Ovary (tissue), 9 donors: Measurements from ENCODE around the gene RGL1. TPM values are rescaled to one million over a fixed set of nuclear protein-coding genes. Genes with fewer than 3 reads are reported as not detected.

Experiments used
- DNase-seq, 5 donors: peaks; one replicate each; pipeline ENCODE4 v3.0.0-alpha.2; 2019 to 2020
- H3K27ac ChIP-seq, 2 donors: fragments of 200-600 bp; one replicate each; pipeline versions ENCODE4 v1.5.1 to v1.8.0; 2019 to 2022
- H3K27me3 ChIP-seq: fragments of 200-600 bp; one replicate; pipeline ENCODE4 v1.8.0; 2022
- H3K36me3 ChIP-seq: fragments of 200-600 bp; sonication (generic); one replicate; pipeline ENCODE4 v1.5.1; 2019
- H3K4me1 ChIP-seq: one replicate; pipeline ENCODE4 v1.8.1; 2013; ENCODE audit warnings: mild to moderate bottlenecking, moderate library complexity; ENCODE audit not compliant: insufficient read depth
- H3K4me3 ChIP-seq: fragments of 200-600 bp; sonication (generic); one replicate; pipeline ENCODE4 v1.5.1; 2017
- H3K9me3 ChIP-seq, 2 donors: fragments of 200-600 bp in 1 of 2; sonication (generic) in 1 of 2; one replicate each; pipeline versions ENCODE4 v1.5.1 to v1.8.1; 2013 to 2019; ENCODE audit warnings: mild to moderate bottlenecking in 1 of 2, moderate library complexity in 1 of 2
- CTCF ChIP-seq, 3 donors: fragments of 450-650 bp in 2 of 3; fragments of 200-600 bp in 1 of 3; IDR thresholded peaks; one replicate each; pipeline versions ENCODE4 v1.5.1 to v1.8.0; 2016 to 2022; ENCODE audit warnings: antibody characterized with exemption in 3 of 3, mild to moderate bottlenecking in 1 of 3
- EP300 ChIP-seq: sonication (generic); formaldehyde crosslinking; IDR thresholded peaks from one replicate; pipeline ENCODE4 v1.6.1; 2017; ENCODE audit warnings: antibody characterized with exemption
- POLR2A ChIP-seq: fragments of 450-650 bp; IDR thresholded peaks from one replicate; pipeline ENCODE4 v1.6.1; 2017; ENCODE audit warnings: antibody characterized with exemption, mild to moderate bottlenecking, moderate library complexity
- WGBS, 3 donors: extraction: QIAGEN DNeasy Blood & Tissue Kit in 1 of 3; methylation state at CpG; one replicate each; pipeline versions ENCODE4 v1.1.5 to v1.1.7; 2013 to 2017; 5-methylcytosine and 5-hydroxymethylcytosine counted together
- intact Hi-C, 4 donors: fragments of 100-400 bp; cut with DNase I; formaldehyde crosslinking; loops; one replicate each; pipeline versions ENCODE4 v1.11.0 to v1.15.1; 2022 to 2023
- polyA plus RNA-seq, 2 donors: library from polyadenylated mRNA; stranded (reverse); fragments of 200-250 nt in 1 of 2; fragments of 350-450 nt in 1 of 2; fragmentation: Illumina TruSeq in 1 of 2; extraction: RNeasy Lipid Tissue Mini Kit (QIAGEN cat#74804) in 1 of 2; gene quantifications; one replicate each; pipeline ENCODE4 v1.2.3, GENCODE V29; 2013 to 2014
- total RNA-seq, 7 donors: library from RNA; depleted of rRNA in 2 of 7; stranded (reverse); fragments of >200 nt in 2 of 7; fragmentation: NEBNext Ultra II Directional in 3 of 7; extraction: Animal tissue kit (Norgen Biotek cat#: 25700) in 3 of 7; gene quantifications; one replicate each; pipeline versions ENCODE4 v1.1.0 to v1.2.4, GENCODE V29; 2016 to 2023
- donor health status: DM: no; HTN: no; CAD: no; lungs with moderate emphysema.
- donor health status: DM: no; HTN: no; CAD: no.
- donor health status: Bipolar disorder and iron deficiency.
- donor health status: DM: yes; HTN: yes; CAD: no.
- donor health status: DM: no; HTN: no; CAD: no.
- donor health status: DM: yes; HTN: yes; CAD: no.

The RGL1 gene
- total and polyA plus RNA-seq, 9 donors: 14.3 to 61.6 (median 25.7) TPM

DNA sequence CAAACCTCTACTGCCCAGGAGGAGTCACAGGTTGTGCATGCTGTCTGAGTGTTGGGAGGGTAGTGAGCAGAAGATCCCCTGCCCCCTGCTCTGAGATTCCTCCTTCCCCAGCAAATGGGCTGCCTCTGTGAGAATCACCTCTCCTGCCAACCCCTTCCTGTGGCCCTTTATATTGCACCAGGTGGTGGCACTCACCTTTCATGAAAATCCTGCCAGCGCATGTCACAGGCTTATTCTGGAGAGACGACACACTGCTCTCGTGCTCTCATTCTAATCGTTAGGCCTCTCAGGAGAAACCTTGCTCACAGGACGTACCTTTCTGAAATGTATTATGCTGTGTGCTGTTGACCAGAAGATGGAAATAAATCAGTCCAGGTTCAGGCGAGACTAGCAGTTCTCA lies 113.7 kb downstream of the RGL1 start:
- no peaks in the 10 kb centered on the region for H3K27me3 ChIP-seq
- H3K9me3 ChIP-seq: no peaks in the 10 kb centered on the region
- peaks cover 2% of the 10 kb centered on the region for H3K4me1 ChIP-seq
- 79 to 82% (median 82%) methylated on average over 6 of the region's 6 CpGs for WGBS, 3 donors
- no peak for TF ChIP-seq POLR2A
- no peak for TF ChIP-seq EP300
- no peak for TF ChIP-seq CTCF (IDR thresholded peaks at IDR 0.05)
- no peaks in the 10 kb centered on the region for H3K36me3 ChIP-seq
- intact Hi-C loops: loop anchor here in 3 of 4 donors (5.0 to 10.0 kb wide), 4 partner anchors 114 to 444 kb away; partner anchors contain the start of genes APOBEC4 (in 1 of the 3), RGL1 (in 1 of the 3) and SMG7 (in 1 of the 3)
- no peak overlapping the region for H3K27ac ChIP-seq
- no peak for DNase-seq
- H3K4me3 ChIP-seq: no peak overlapping the region

GRCh38 chr1:183920651-183921050 lies 115.7 kb downstream of the RGL1 start:
- 78 to 83% (median 82%) methylated on average over 3 of the region's 3 CpGs for WGBS, 3 donors

GRCh38 chr1:183922197-183922596 lies 117.3 kb downstream of the RGL1 start:
- no peak for TF ChIP-seq POLR2A
- no peak for TF ChIP-seq CTCF (IDR thresholded peaks at IDR 0.05)
- no peak for TF ChIP-seq EP300

More at GRCh38 chr1:183920651-183921050, 115.7 kb downstream of the RGL1 start:
- no peak for DNase-seq
- Histone ChIP-seq H3K36me3 (no peaks in the 10 kb centered on the region), H3K4me3 (no peak overlapping the region), H3K4me1 (peaks cover under 1% of the 10 kb centered on the region), H3K27ac (no peak overlapping the region), H3K27me3 (no peaks in the 10 kb centered on the region), H3K9me3 (no peaks in the 10 kb centered on the region)
- TF ChIP-seq POLR2A: no peak
- no peak for TF ChIP-seq CTCF (IDR thresholded peaks at IDR 0.05)
- TF ChIP-seq EP300: no peak
- intact Hi-C loops: no loop called here

GRCh38 chr1:183925947-183926346 lies 121.0 kb downstream of the RGL1 start:
- H3K27ac ChIP-seq: no peak overlapping the region
- H3K9me3 ChIP-seq: no peaks in the 10 kb centered on the region
- intact Hi-C loops: no loop called here
- DNase-seq: no peak
- H3K4me3 ChIP-seq: no peak overlapping the region
- TF ChIP-seq EP300: no peak
- no peak for TF ChIP-seq POLR2A
- no peak for TF ChIP-seq CTCF (IDR thresholded peaks at IDR 0.05)
- no peaks in the 10 kb centered on the region for H3K27me3 ChIP-seq
- 79 to 82% (median 80%) methylated on average over 8 of the region's 8 CpGs for WGBS, 3 donors
- H3K4me1 ChIP-seq: no peaks in the 10 kb centered on the region
- no peaks in the 10 kb centered on the region for H3K36me3 ChIP-seq

More at GRCh38 chr1:183922197-183922596, 117.3 kb downstream of the RGL1 start:
- intact Hi-C loops: no loop called here
- Histone ChIP-seq H3K9me3 (no peaks in the 10 kb centered on the region), H3K27ac (no peak overlapping the region), H3K4me1 (no peaks in the 10 kb centered on the region), H3K27me3 (no peaks in the 10 kb centered on the region), H3K4me3 (no peak overlapping the region), H3K36me3 (no peaks in the 10 kb centered on the region)
- 88 to 91% (median 89%) methylated on average over 15 of the region's 15 CpGs for whole genome bisulfite sequencing, 3 donors
- no peak for DNase-seq
